ENCODE results near the gene MEX3D. TPM values are rescaled to one million over a fixed set of nuclear protein-coding genes. Genes with fewer than 3 reads are reported as not detected.
A peak's percentile ranks its signal among the peaks of the same experiment; 100 is the strongest.

The MEX3D gene
- polyA plus RNA-seq, 2 of the 4 experiments (the other 2 are of a cell fraction): 2.1 to 7.1 TPM

DNA sequence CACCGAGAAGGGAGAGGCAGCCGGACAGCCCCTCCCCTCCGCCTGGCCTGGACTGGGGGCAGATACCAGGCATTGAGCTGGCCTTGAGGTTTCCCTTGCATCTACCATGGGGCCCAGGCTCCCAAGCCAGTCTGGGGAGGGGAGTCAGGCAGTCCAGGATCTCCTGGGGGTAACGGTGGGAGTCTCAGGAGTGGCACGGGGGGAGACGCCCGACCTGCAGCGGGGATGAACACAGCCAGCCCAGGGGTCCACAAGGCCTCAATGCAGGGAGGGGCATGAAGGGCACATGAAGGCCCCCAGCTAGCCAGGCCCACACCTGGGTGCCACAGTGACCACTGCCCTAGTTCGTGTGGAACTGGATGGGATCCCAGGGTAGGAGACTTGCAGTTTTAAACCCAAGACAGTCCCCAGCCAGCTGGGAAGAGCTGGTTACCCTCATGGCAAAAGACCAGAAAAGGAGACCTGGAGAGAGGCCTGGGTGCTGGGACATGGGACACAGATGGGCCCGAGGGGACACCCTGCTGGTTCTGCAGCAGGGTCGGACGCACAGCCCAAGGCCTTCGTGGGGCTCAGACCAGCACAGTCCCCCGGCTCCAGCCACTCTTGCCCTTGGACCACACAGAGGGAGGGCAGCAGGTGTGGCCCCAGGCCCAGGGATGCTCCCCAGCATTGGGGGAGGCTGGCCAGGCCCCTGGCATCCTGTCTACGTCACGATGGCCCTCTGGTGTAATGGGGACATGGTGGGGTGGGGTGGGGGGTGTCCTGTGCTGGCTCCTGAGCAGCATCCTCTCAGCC, 41.8 kb upstream of the MEX3D start:
- H3K4me1 ChIP-seq: peaks cover 13% of the 10 kb centered on the region
- no peaks in the 10 kb centered on the region for H3K9me3 ChIP-seq
- no peak for DNase-seq (ENCODE audit: low read depth in 1 of 2, low spot score in 1 of 2)
- TF ChIP-seq CEBPB (IDR thresholded peaks at IDR 0.05) (no peak), KDM1A (IDR thresholded peaks at IDR 0.05; ENCODE audit: low read depth) (no peak), NFE2L2 (conservative IDR thresholded peaks at IDR 0.05; ENCODE audit: low read length) (no peak), EHMT2 (IDR thresholded peaks at IDR 0.05; ENCODE audit: low read depth) (no peak), RARB (CRISPR knock-in tag; IDR thresholded peaks at IDR 0.05) (no peak), FOSB (CRISPR knock-in tag; IDR thresholded peaks at IDR 0.05) (no peak), RNF2 (IDR thresholded peaks at IDR 0.05; ENCODE audit: borderline replicate concordance, low read depth) (no peak), CTCF (IDR thresholded peaks at IDR 0.05) (no peak), HES2 (IDR thresholded peaks at IDR 0.05) (no peak), HMGXB4 (CRISPR knock-in tag; IDR thresholded peaks at IDR 0.05; ENCODE audit: borderline replicate concordance) (no peak), SREBF2 (IDR thresholded peaks at IDR 0.05) (no peak), MAZ (IDR thresholded peaks at IDR 0.05; ENCODE audit: borderline replicate concordance, low read depth, low read length) (no peak)
- no peak overlapping the region for H3K4me2 ChIP-seq
- no peak for ATAC-seq
- no peak overlapping the region for H3K27ac ChIP-seq
- FAIRE-seq: no peak
- H3K4me3 ChIP-seq: no peak overlapping the region
- ChIA-PET POLR2A (no interaction called here), CTCF (interaction anchor here (1.1 to 1.6 kb wide), 2 partner anchors 62 to 157 kb away, joined by 3 to 4 read pairs; no protein-coding TSS in a partner anchor)
- 90% methylated on average over 13 of the region's 16 CpGs for WGBS (ENCODE audit: missing lambda C conversion rate)

DNA sequence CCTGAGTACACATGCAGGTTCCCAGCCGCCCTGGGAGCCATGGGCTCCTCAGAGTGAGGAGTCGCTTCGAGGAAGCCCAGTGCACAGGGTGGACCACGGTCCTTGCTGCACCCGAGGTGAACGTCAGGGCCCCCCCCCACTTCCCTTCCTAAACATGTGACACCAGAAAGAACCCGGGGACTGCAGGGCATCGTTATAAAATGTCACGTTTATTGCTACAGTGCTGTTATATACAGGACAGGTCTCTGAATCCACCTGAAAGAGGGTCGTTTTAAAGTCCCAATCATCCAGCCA, 40.9 kb upstream of the MEX3D start:
- POLR2A ChIA-PET: no interaction called here
- 50% methylated on average over 6 of the region's 10 CpGs for WGBS (ENCODE audit: missing lambda C conversion rate)
- Histone ChIP-seq H3K9me3 (no peaks in the 10 kb centered on the region), H3K27ac (peak overlapping the region in 1 of 2 experiments; percentile 16; a peak in 1 of 6 replicates), H3K4me2 (no peak overlapping the region), H3K4me3 (no peak overlapping the region), H3K4me1 (peaks cover 13% of the 10 kb centered on the region)
- no peak for DNase-seq (ENCODE audit: low read depth in 1 of 2, low spot score in 1 of 2)
- TF ChIP-seq ZC3H11A (IDR thresholded peaks at IDR 0.05) (no peak), CBX2 (IDR thresholded peaks at IDR 0.05; ENCODE audit: borderline replicate concordance, low read depth) (no peak), NFE2L2 (conservative IDR thresholded peaks at IDR 0.05; ENCODE audit: low read length) (no peak), JUNB (IDR thresholded peaks at IDR 0.05) (no peak), MYC (IDR thresholded peaks at IDR 0.05; ENCODE audit: borderline replicate concordance, low read length) (no peak), NR3C1 (IDR thresholded peaks at IDR 0.05) (no peak), TFCP2L1 (CRISPR knock-in tag; IDR thresholded peaks at IDR 0.05) (no peak)
- TF ChIP-seq, protein P1, sequence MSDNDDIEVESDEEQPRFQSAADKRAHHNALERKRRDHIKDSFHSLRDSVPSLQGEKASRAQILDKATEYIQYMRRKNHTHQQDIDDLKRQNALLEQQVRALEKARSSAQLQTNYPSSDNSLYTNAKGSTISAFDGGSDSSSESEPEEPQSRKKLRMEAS (IDR thresholded peaks at IDR 0.05): no peak
- TF ChIP-seq, protein P2, sequence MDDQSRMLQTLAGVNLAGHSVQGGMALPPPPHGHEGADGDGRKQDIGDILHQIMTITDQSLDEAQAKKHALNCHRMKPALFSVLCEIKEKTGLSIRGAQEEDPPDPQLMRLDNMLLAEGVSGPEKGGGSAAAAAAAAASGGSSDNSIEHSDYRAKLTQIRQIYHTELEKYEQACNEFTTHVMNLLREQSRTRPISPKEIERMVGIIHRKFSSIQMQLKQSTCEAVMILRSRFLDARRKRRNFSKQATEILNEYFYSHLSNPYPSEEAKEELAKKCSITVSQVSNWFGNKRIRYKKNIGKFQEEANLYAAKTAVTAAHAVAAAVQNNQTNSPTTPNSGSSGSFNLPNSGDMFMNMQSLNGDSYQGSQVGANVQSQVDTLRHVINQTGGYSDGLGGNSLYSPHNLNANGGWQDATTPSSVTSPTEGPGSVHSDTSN (IDR thresholded peaks at IDR 0.05): no peak
- ATAC-seq: no peak
- no peak for FAIRE-seq
- CTCF ChIA-PET: interaction anchor here (1.1 to 1.6 kb wide), 3 partner anchors 10 to 158 kb away, joined by 3 to 4 read pairs (median 4); no protein-coding TSS in a partner anchor

All from A549 (cell line).